GM23338 (cell line): ENCODE data around the gene DDX54. TPM values are rescaled to one million over a fixed set of nuclear protein-coding genes. Genes with fewer than 3 reads are reported as not detected.

Source experiments
- ATAC-seq: fragments of 200-7000 bp; cut with Tn5 transposase; 3 replicates; pipeline ENCODE4 v1.9.1; 2020
- DNase-seq: peaks from one replicate; pipeline ENCODE4 v3.0.0-alpha.2; 2015; ENCODE audit warnings: low spot score
- H2AFZ ChIP-seq: fragments of 200-600 bp; sonication (generic); 2 replicates; pipeline ENCODE4 v1.8.0; 2016; ENCODE audit warnings: antibody characterized with exemption, mild to moderate bottlenecking, moderate library complexity
- H3F3A ChIP-seq: fragments of 200-600 bp; sonication (generic); replicated peaks from 2 replicates; pipeline ENCODE4 v1.8.0; 2017; ENCODE audit warnings: antibody characterized with exemption, mixed run types, low read depth
- H3K27ac ChIP-seq: fragments of 200-600 bp; sonication (generic); 2 replicates; pipeline ENCODE4 v1.6.1; 2016; ENCODE audit warnings: low read depth
- H3K27me3 ChIP-seq: fragments of 200-600 bp; sonication (generic); 2 replicates; pipeline ENCODE4 v1.8.0; 2016; ENCODE audit warnings: mild to moderate bottlenecking, mixed run types, moderate library complexity; ENCODE audit not compliant: insufficient read depth
- H3K36me3 ChIP-seq: fragments of 200-600 bp; sonication (generic); 2 replicates; pipeline ENCODE4 v1.8.0; 2016; ENCODE audit warnings: mild to moderate bottlenecking; ENCODE audit not compliant: insufficient read depth
- H3K4me1 ChIP-seq: fragments of 200-600 bp; sonication (generic); 2 replicates; pipeline ENCODE4 v1.8.0; 2016; ENCODE audit warnings: mild to moderate bottlenecking, moderate library complexity; ENCODE audit not compliant: insufficient read depth
- H3K4me2 ChIP-seq: fragments of 200-600 bp; sonication (generic); 2 replicates; pipeline ENCODE4 v1.7.1; 2017; ENCODE audit warnings: mixed run types
- H3K4me3 ChIP-seq: fragments of 200-600 bp; sonication (generic); 2 replicates; pipeline ENCODE4 v1.6.1; 2016; ENCODE audit warnings: mixed run types
- H3K79me2 ChIP-seq: fragments of 200-600 bp; sonication (generic); replicated peaks from 2 replicates; pipeline ENCODE4 v1.8.0; 2017; ENCODE audit warnings: mild to moderate bottlenecking; ENCODE audit not compliant: insufficient read depth
- H3K9me2 ChIP-seq: fragments of 200-600 bp; sonication (generic); 2 replicates; pipeline ENCODE4 v1.8.0; 2017; ENCODE audit not compliant: insufficient read depth
- H4K20me1 ChIP-seq: fragments of 200-600 bp; sonication (generic); replicated peaks from 2 replicates; pipeline ENCODE4 v1.8.0; 2017; ENCODE audit warnings: mild to moderate bottlenecking; ENCODE audit not compliant: insufficient read depth
- H3K27ac Mint-ChIP-seq: 2 replicates; pipeline ENCODE4 v1.8.0; 2020; ENCODE audit warnings: inconsistent platforms, mild to moderate bottlenecking, moderate library complexity, mixed read lengths
- H3K27me3 Mint-ChIP-seq: 3 replicates; pipeline ENCODE4 v1.8.0; 2022; ENCODE audit warnings: low read depth, mild to moderate bottlenecking, moderate library complexity, mixed read lengths, inconsistent platforms; ENCODE audit not compliant: insufficient read depth, poor library complexity
- H3K36me3 Mint-ChIP-seq: 3 replicates; pipeline ENCODE4 v1.8.0; 2021; ENCODE audit warnings: low read depth, mild to moderate bottlenecking, inconsistent platforms, moderate library complexity, mixed read lengths
- H3K4me1 Mint-ChIP-seq: 3 replicates; pipeline ENCODE4 v1.8.0; 2020; ENCODE audit warnings: mild to moderate bottlenecking, inconsistent platforms, mixed read lengths
- H3K4me3 Mint-ChIP-seq: 3 replicates; pipeline ENCODE4 v1.8.0; 2021; ENCODE audit warnings: moderate library complexity, mild to moderate bottlenecking, inconsistent platforms, mixed read lengths
- H3K9me3 Mint-ChIP-seq: 3 replicates; pipeline ENCODE4 v1.8.0; 2020; ENCODE audit warnings: moderate library complexity, mild to moderate bottlenecking, inconsistent platforms, mixed read lengths
- ETS1 ChIP-seq: IDR thresholded peaks from 2 replicates; pipeline ENCODE4 v1.6.1; 2016; ENCODE audit warnings: antibody characterized with exemption
- EZH2phosphoT487 ChIP-seq: fragments of 200-600 bp; sonication (generic); IDR thresholded peaks from one replicate; pipeline ENCODE4 v1.8.1; 2018; ENCODE audit warnings: antibody characterized with exemption; ENCODE audit not compliant: unreplicated experiment
- JUNB ChIP-seq: IDR thresholded peaks from one replicate; pipeline ENCODE4 v1.6.1; 2016; ENCODE audit warnings: antibody characterized with exemption; ENCODE audit not compliant: unreplicated experiment
- NANOG ChIP-seq: IDR thresholded peaks from 2 replicates; pipeline ENCODE4 v1.6.1; 2016; ENCODE audit warnings: antibody characterized with exemption, borderline replicate concordance
- STAT1 ChIP-seq: IDR thresholded peaks from one replicate; pipeline ENCODE4 v1.6.1; 2016; ENCODE audit warnings: antibody characterized with exemption; ENCODE audit not compliant: unreplicated experiment
- ZNF462 ChIP-seq: fragments of 250-450 bp; sonication (Bioruptor Pico); IDR thresholded peaks from 2 replicates; pipeline ENCODE4 v1.5.0; 2020; ENCODE audit warnings: mild to moderate bottlenecking, moderate library complexity
- polyA plus RNA-seq: library from polyadenylated mRNA; unstranded; fragments of >200 nt; fragmentation: Nextera tagmentation; extraction: Ambion mirVana; gene quantifications from 2 replicates; pipeline ENCODE4 v1.2.1, GENCODE V29; 2016
- total RNA-seq: library from RNA; depleted of rRNA; stranded (reverse); fragments of >200 nt; shearing (Covaris generic); gene quantifications from 2 replicates; pipeline ENCODE4 v1.2.3, GENCODE V29; 2014
- TF ChIP-seq, protein P1 (sequence below), 2 experiments: fragments of 200-600 bp in 1 of 2; sonication (generic) in 1 of 2; conservative IDR thresholded peaks; 2 replicates each; pipeline versions ENCODE4 v1.5.1 to v1.6.1; 2016 to 2017; ENCODE audit warnings: antibody characterized with exemption in 2 of 2, low read depth in 2 of 2, mild to moderate bottlenecking in 2 of 2, moderate library complexity in 1 of 2

DDX54 gene
- total and polyA plus RNA-seq, 2 experiments from 2014 or later = 84.1 to 89.4 TPM

GRCh38 chr12:113186666-113187325, 1.5 kb upstream of the DDX54 start:
- H2AFZ ChIP-seq = no peak overlapping the region
- peaks cover 36% of the 10 kb centered on the region for H4K20me1 ChIP-seq
- peak overlapping the region; percentile 94 for H3K4me2 ChIP-seq
- H3K9me2 ChIP-seq = no peaks in the 10 kb centered on the region
- Mint-ChIP-seq H3K27ac (no peak overlapping the region), H3K4me1 (peaks cover 12% of the 10 kb centered on the region), H3K27me3 (peaks cover 7% of the 10 kb centered on the region), H3K9me3 (no peaks in the 10 kb centered on the region), H3K4me3 (peak overlapping the region; percentile 95), H3K36me3 (peaks cover 46% of the 10 kb centered on the region)
- ATAC-seq (no peak), DNase-seq (no peak)
- H3K79me2 ChIP-seq = peaks cover 46% of the 10 kb centered on the region
- H3K27ac ChIP-seq = no peak overlapping the region
- H3K27me3 ChIP-seq = no peaks in the 10 kb centered on the region
- H3F3A ChIP-seq = peaks cover 3% of the 10 kb centered on the region; the same call in 1 of the 2 replicates
- TF ChIP-seq, protein P1, sequence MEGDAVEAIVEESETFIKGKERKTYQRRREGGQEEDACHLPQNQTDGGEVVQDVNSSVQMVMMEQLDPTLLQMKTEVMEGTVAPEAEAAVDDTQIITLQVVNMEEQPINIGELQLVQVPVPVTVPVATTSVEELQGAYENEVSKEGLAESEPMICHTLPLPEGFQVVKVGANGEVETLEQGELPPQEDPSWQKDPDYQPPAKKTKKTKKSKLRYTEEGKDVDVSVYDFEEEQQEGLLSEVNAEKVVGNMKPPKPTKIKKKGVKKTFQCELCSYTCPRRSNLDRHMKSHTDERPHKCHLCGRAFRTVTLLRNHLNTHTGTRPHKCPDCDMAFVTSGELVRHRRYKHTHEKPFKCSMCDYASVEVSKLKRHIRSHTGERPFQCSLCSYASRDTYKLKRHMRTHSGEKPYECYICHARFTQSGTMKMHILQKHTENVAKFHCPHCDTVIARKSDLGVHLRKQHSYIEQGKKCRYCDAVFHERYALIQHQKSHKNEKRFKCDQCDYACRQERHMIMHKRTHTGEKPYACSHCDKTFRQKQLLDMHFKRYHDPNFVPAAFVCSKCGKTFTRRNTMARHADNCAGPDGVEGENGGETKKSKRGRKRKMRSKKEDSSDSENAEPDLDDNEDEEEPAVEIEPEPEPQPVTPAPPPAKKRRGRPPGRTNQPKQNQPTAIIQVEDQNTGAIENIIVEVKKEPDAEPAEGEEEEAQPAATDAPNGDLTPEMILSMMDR (conservative IDR thresholded peaks at IDR 0.05; ENCODE audit: low read depth in 2 of 2) = no peak
- TF ChIP-seq NANOG (no peak), ETS1 (no peak), EZH2phosphoT487 (no peak), STAT1 (no peak), JUNB (no peak), ZNF462 (CRISPR knock-in tag) (no peak)
- H3K4me1 ChIP-seq = peaks cover 4% of the 10 kb centered on the region; the same call in 1 of the 2 replicates
- peak overlapping the region; percentile 97 for H3K4me3 ChIP-seq
- H3K36me3 ChIP-seq = peaks cover 2% of the 10 kb centered on the region; the same call in 1 of the 2 replicates
